Left lung (tissue), 10 donors: ENCODE data around the gene ZFX. TPM values are rescaled to one million over a fixed set of nuclear protein-coding genes. Genes with fewer than 3 reads are reported as not detected.

Experiments used
- ATAC-seq: fragments of 200-7000 bp; cut with Tn5 transposase; one replicate; pipeline ENCODE4 v1.9.1; 2020; ENCODE audit warnings: moderate library complexity
- DNase-seq, 4 donors: peaks; one replicate each; pipeline ENCODE4 v3.0.0-alpha.2; 2013 to 2020
- H3K27ac ChIP-seq, 2 donors: fragments of 200-600 bp; sonication (generic) in 1 of 2; one replicate each; pipeline versions ENCODE4 v1.5.0 to v1.8.0; 2020 to 2021
- H3K27me3 ChIP-seq, 2 donors: fragments of 200-600 bp; sonication (generic) in 1 of 2; one replicate each; pipeline versions ENCODE4 v1.5.0 to v1.8.0; 2020 to 2021
- H3K36me3 ChIP-seq, 2 donors: fragments of 200-600 bp; sonication (generic) in 1 of 2; one replicate each; pipeline versions ENCODE4 v1.5.0 to v1.8.0; 2020 to 2021
- H3K4me1 ChIP-seq, 2 donors: fragments of 200-600 bp; one replicate each; pipeline ENCODE4 v1.8.0; 2021
- H3K4me3 ChIP-seq, 2 donors: fragments of 200-600 bp; sonication (generic) in 1 of 2; one replicate each; pipeline versions ENCODE4 v1.5.0 to v1.8.0; 2020 to 2021; ENCODE audit warnings: mild to moderate bottlenecking in 1 of 2
- H3K9me3 ChIP-seq, 2 donors: fragments of 200-600 bp; sonication (generic) in 1 of 2; one replicate each; pipeline versions ENCODE4 v1.5.0 to v1.8.0; 2020 to 2021
- CTCF ChIP-seq, 2 donors: fragments of 200-600 bp; sonication (generic) in 1 of 2; IDR thresholded peaks; one replicate each; pipeline versions ENCODE4 v1.5.0 to v1.8.0; 2021; ENCODE audit warnings: antibody characterized with exemption in 2 of 2
- intact Hi-C, 2 donors: fragments of 100-400 bp; cut with DNase I; formaldehyde crosslinking; loops; one replicate each; pipeline versions ENCODE4 v1.11.2 to v1.14.2; 2022
- polyA plus RNA-seq, 6 donors: library from polyadenylated mRNA; unstranded; fragments of 120-200 nt; gene quantifications; one replicate each; pipeline ENCODE4 v1.2.1, GENCODE V29; 2013; ENCODE audit not compliant: insufficient read length in 6 of 6
- total RNA-seq, 2 donors: library from RNA; stranded (reverse); fragmentation: NEBNext Ultra II Directional; extraction: Animal tissue kit (Norgen Biotek cat#: 25700); gene quantifications; one replicate each; pipeline ENCODE4 v1.2.1, GENCODE V29; 2021
- donor health status: DM: no; HTN: yes; CAD: no.
- donor health status: DM: no; HTN: no; CAD: no.

The ZFX gene
- total and polyA plus RNA-seq, 8 donors: 29.4 to 50.7 (median 42.5) TPM

- intact Hi-C loops: no loop called here
- Histone ChIP-seq H3K27me3 (no peaks in the 10 kb centered on the region), H3K27ac (peak overlapping the region in 1 of 2 donors; percentile 40), H3K36me3 (no peaks in the 10 kb centered on the region), H3K9me3 (no peaks in the 10 kb centered on the region), H3K4me3 (no peak overlapping the region), H3K4me1 (peaks cover 23 to 28% of the 10 kb centered on the region in 2 donors)
- DNase-seq (no peak), ATAC-seq (no peak)
- no peak for TF ChIP-seq CTCF (IDR thresholded peaks at IDR 0.05)
Observed at GRCh38 chrX:24147165-24147564, 2.4 kb upstream of the ZFX start.

DNA sequence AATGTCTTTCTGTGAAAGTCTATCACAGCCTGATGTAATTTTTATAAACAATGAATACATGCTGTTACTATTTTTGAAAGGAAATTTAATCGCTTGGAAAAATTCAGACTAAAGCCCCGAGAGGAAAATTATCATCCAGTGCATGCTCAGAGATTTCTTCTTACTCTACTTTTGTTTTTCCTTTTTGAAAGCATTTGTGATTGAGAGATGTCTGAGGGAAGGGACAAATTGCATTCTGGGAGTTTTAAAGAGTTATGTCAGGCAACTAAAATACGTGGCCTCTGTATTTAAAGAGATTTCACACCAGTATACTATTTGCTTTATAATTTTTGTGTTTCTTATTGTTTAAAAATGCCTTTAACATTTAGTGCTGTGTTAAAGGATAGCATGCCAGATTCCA lies 1.4 kb upstream of the ZFX start:
- H3K27me3 ChIP-seq: no peaks in the 10 kb centered on the region
- H3K4me1 ChIP-seq: peaks cover 31 to 37% of the 10 kb centered on the region in 2 donors
- no peak for TF ChIP-seq CTCF (IDR thresholded peaks at IDR 0.05)
- intact Hi-C loops: no loop called here
- no peak overlapping the region for H3K4me3 ChIP-seq
- no peaks in the 10 kb centered on the region for H3K36me3 ChIP-seq
- ATAC-seq: no peak
- H3K9me3 ChIP-seq: no peaks in the 10 kb centered on the region
- H3K27ac ChIP-seq: peak overlapping the region; percentile 94 to 99
- DNase-seq: no peak

DNA sequence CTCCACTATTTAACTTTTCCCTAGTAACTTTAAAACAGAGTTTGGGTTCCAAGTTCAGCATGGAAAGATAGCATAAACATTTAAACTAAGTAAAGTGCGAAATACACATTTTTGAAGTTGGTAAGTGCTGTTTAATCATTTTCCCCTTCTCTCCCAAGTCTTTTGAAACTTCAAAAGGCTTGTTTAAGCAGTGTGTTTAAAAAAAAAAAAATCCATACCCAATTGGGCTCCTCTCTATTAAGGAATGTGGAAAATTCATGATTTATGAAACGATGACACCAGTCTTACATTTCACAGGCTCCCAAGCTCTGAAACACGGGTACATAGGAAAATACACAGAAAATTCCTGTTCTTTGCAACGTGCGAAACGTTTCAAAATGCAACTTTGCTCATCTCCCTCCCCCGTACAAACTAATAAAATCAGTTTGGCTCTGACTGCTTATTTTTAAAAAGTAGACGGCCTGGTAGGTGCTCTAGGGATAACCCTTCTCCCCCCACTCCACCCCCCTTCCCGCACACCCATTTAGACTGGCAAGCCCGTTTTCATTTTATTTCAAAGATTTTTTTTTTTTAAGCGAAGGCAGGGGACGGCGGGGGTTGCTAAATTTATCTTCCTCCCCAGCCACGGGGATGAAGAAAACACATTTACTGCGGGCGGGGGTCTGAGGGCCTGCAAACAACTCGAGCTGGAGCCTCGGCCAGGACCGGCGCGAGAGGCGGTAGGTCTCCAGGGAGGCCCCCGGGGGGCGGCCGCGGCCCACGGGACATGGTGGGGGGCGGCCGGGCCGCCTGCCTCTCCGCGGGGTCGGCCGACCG lies 786 bp upstream of the ZFX start:
- ATAC-seq (no peak), DNase-seq (peak in 1 of 4 donors; percentile 49)
- intact Hi-C loops: no loop called here
- H3K36me3 ChIP-seq: no peaks in the 10 kb centered on the region
- no peaks in the 10 kb centered on the region for H3K27me3 ChIP-seq
- H3K4me3 ChIP-seq: peak overlapping the region; percentile 59 to 72
- peaks cover 37 to 42% of the 10 kb centered on the region in 2 donors for H3K4me1 ChIP-seq
- TF ChIP-seq CTCF (IDR thresholded peaks at IDR 0.05): no peak
- no peaks in the 10 kb centered on the region for H3K9me3 ChIP-seq
- peak overlapping the region; percentile 94 to 99 for H3K27ac ChIP-seq

DNA sequence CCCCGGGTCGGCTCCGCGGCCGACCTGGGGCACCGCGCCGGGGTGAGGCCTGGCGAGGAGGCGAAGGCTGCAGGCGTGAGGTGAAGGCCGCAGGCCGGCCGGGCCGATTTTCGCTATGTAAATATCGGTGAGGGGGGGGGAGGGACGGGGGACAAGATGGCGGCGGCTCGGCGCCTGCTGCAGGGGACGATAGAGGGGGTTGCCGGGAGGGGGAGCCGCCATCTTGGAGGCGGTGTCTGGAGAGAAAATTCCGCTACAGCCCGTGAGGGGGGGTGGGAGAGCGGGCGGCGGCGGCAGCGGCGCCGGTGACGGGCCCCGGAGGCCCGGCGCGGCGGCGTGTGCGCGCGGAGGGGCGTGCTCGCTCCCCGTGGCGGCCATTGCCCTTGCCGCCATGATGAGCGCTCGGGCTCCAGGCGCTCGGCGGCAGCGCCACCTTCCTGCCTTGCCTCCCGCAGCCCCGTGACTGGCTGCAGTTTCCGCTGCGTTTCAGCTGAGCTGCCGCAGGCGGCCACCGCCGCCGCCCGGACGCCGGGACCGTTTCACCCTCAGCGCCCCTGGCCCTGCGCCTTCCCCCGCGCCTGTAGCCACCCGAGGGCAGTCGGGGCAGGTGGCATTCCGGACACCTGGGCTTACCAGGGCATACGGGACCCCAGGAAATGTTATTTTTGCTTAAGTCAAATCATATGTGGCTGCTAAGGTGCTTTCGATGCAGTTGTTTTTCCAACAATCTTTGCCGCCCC lies 692 bp downstream of the ZFX start:
- intact Hi-C loops: no loop called here
- H3K9me3 ChIP-seq: no peaks in the 10 kb centered on the region
- peak overlapping the region; percentile 59 to 72 for H3K4me3 ChIP-seq
- no peaks in the 10 kb centered on the region for H3K27me3 ChIP-seq
- H3K4me1 ChIP-seq: peaks cover 45 to 57% of the 10 kb centered on the region in 2 donors
- H3K27ac ChIP-seq: peak overlapping the region; percentile 94 to 99
- H3K36me3 ChIP-seq: no peaks in the 10 kb centered on the region
- DNase-seq (peak; percentile 92 to 95 (median 94)), ATAC-seq (peak; percentile 84)
- TF ChIP-seq CTCF (IDR thresholded peaks at IDR 0.05): peak in 1 of 2 donors; percentile 26

DNA sequence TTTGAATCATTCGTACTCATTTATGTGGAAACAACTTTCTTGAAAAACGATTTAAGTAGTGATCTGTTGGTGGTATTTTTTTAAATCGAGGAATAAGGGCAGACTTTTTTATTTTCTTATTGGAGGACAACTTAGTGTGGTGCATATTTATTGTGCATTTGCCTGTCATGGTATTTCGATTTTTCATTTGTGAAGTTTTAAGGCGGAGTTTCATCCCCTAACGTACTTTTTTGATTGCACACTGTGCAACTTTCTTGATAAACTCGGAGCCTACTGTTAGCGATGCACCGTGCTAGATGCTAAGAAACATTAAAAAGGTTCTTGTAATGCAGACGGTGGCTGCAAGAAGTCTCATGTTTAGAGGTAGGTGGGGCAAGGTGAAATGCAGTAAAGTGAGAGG lies 1.4 kb downstream of the ZFX start:
- ATAC-seq: no peak
- no peak for TF ChIP-seq CTCF (IDR thresholded peaks at IDR 0.05)

More for the DNA sequence above, 1.4 kb downstream of the ZFX start:
- no peak for DNase-seq
- H3K36me3 ChIP-seq: no peaks in the 10 kb centered on the region
- peak overlapping the region; percentile 94 to 99 for H3K27ac ChIP-seq
- peaks cover 45 to 58% of the 10 kb centered on the region in 2 donors for H3K4me1 ChIP-seq
- intact Hi-C loops: no loop called here
- no peaks in the 10 kb centered on the region for H3K27me3 ChIP-seq
- no peaks in the 10 kb centered on the region for H3K9me3 ChIP-seq
- peak overlapping the region; percentile 59 to 72 for H3K4me3 ChIP-seq
